Endodermal cell (in vitro differentiated cells): Measurements from ENCODE around the gene LRATD1. TPM values are rescaled to one million over a fixed set of nuclear protein-coding genes. Genes with fewer than 3 reads are reported as not detected.

Experiments used
- DNase-seq: peaks from one replicate; pipeline ENCODE4 v3.0.0-alpha.2; 2017
- H3K27ac ChIP-seq: 2 replicates; pipeline ENCODE4 v1.5.1; 2013; ENCODE audit warnings: mild to moderate bottlenecking, low read depth, low read length, moderate library complexity
- H3K27me3 ChIP-seq: 2 replicates; pipeline ENCODE4 v1.6.1; 2013; ENCODE audit warnings: mild to moderate bottlenecking, low read length, moderate library complexity; ENCODE audit not compliant: insufficient read depth, control insufficient read depth, poor library complexity, severe bottlenecking
- H3K36me3 ChIP-seq: 2 replicates; pipeline ENCODE4 v1.7.0; 2013; ENCODE audit warnings: mild to moderate bottlenecking, low read length, moderate library complexity; ENCODE audit not compliant: control insufficient read depth, insufficient read depth
- H3K4me1 ChIP-seq: one replicate; pipeline ENCODE4 v1.7.0; 2013; ENCODE audit warnings: low read length; ENCODE audit not compliant: control insufficient read depth, insufficient read depth
- H3K4me3 ChIP-seq: 2 replicates; pipeline ENCODE4 v1.5.1; 2013; ENCODE audit warnings: mild to moderate bottlenecking, low read length, moderate library complexity
- H3K9ac ChIP-seq: 2 replicates; pipeline ENCODE4 v1.6.1; 2013; ENCODE audit warnings: mild to moderate bottlenecking, low read length, moderate library complexity; ENCODE audit not compliant: poor library complexity, severe bottlenecking; ENCODE audit errors: extremely low read depth
- H3K9me3 ChIP-seq: 2 replicates; pipeline ENCODE4 v1.6.1; 2013; ENCODE audit warnings: mild to moderate bottlenecking, low read length, moderate library complexity; ENCODE audit not compliant: control insufficient read depth
- H3K27ac Mint-ChIP-seq: 2 replicates; pipeline ENCODE4 v1.8.0; 2020; ENCODE audit warnings: mixed read lengths
- H3K27me3 Mint-ChIP-seq: 2 replicates; pipeline ENCODE4 v1.8.0; 2021; ENCODE audit warnings: mild to moderate bottlenecking, mixed read lengths; ENCODE audit not compliant: insufficient read depth
- H3K36me3 Mint-ChIP-seq: 2 replicates; pipeline ENCODE4 v1.8.0; 2020; ENCODE audit warnings: low read depth, mixed read lengths
- H3K4me1 Mint-ChIP-seq: 2 replicates; pipeline ENCODE4 v1.8.0; 2020; ENCODE audit warnings: mixed read lengths
- H3K4me3 Mint-ChIP-seq: 2 replicates; pipeline ENCODE4 v1.8.0; 2020; ENCODE audit warnings: mild to moderate bottlenecking, moderate library complexity, mixed read lengths
- H3K9me3 Mint-ChIP-seq: 2 replicates; pipeline ENCODE4 v1.8.0; 2020; ENCODE audit warnings: mild to moderate bottlenecking, mixed read lengths
- WGBS, 2 experiments: methylation state at CpG; one replicate each; pipeline versions ENCODE4 v1.1.5 to v1.1.7; 2013; ENCODE audit warnings: missing lambda C conversion rate in 2 of 2, mixed read lengths in 1 of 2; ENCODE audit not compliant: insufficient coverage in 1 of 2, insufficient read length in 1 of 2; 5-methylcytosine and 5-hydroxymethylcytosine counted together
- total RNA-seq, 2 donors: library from RNA; stranded (reverse); fragmentation: NEBNext Ultra II Directional in 1 of 2; extraction: Animal tissue kit (Norgen Biotek cat#: 25700) in 1 of 2; gene quantifications; 2 replicates in 1 of 2; 3 replicates in 1 of 2; pipeline ENCODE4 v1.2.1, GENCODE V29; 2021
- TF ChIP-seq, protein P1 (sequence below): fragments of 200-600 bp; sonication (generic); conservative IDR thresholded peaks from 2 replicates; pipeline ENCODE4 v1.5.0; 2021; ENCODE audit warnings: antibody characterized with exemption, mild to moderate bottlenecking

Gene LRATD1
- total RNA-seq, 2 donors from 2014 or later = 0.95 to 2.6 TPM

DNA sequence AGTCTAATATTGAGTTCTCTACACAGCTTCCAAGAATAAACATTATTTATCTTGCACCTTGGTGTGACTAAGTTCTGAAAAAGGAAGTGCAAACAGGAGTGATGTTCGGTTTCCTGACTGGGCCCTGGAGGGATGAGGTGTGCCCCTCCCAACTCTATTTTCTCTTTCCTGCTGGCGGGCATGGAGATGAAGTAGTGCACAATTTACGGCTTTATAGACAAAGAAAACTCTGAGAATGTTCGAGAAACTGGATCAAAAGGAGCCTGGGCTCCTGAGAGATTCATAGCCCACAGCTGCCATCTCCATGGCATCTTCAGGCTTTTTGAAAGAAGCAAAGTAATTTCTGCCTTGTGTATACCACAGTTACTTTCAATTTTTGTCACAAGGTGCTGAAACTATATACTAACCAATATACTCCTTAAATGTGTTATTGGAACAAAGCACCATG is 22.3 kb downstream of the LRATD1 start:
- H3K27me3 ChIP-seq = no peaks in the 10 kb centered on the region
- H3K9ac ChIP-seq = no peak overlapping the region
- Mint-ChIP-seq H3K9me3 (no peaks in the 10 kb centered on the region), H3K27me3 (no peaks in the 10 kb centered on the region), H3K36me3 (no peaks in the 10 kb centered on the region), H3K4me3 (no peak overlapping the region), H3K27ac (no peak overlapping the region), H3K4me1 (no peaks in the 10 kb centered on the region)
- DNase-seq = no peak
- no peaks in the 10 kb centered on the region for H3K9me3 ChIP-seq
- no peaks in the 10 kb centered on the region for H3K36me3 ChIP-seq
- H3K27ac ChIP-seq = no peak overlapping the region
- H3K4me3 ChIP-seq = no peak overlapping the region
- no peaks in the 10 kb centered on the region for H3K4me1 ChIP-seq
- TF ChIP-seq, protein P1, sequence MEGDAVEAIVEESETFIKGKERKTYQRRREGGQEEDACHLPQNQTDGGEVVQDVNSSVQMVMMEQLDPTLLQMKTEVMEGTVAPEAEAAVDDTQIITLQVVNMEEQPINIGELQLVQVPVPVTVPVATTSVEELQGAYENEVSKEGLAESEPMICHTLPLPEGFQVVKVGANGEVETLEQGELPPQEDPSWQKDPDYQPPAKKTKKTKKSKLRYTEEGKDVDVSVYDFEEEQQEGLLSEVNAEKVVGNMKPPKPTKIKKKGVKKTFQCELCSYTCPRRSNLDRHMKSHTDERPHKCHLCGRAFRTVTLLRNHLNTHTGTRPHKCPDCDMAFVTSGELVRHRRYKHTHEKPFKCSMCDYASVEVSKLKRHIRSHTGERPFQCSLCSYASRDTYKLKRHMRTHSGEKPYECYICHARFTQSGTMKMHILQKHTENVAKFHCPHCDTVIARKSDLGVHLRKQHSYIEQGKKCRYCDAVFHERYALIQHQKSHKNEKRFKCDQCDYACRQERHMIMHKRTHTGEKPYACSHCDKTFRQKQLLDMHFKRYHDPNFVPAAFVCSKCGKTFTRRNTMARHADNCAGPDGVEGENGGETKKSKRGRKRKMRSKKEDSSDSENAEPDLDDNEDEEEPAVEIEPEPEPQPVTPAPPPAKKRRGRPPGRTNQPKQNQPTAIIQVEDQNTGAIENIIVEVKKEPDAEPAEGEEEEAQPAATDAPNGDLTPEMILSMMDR = no peak
- WGBS, 2 experiments = 90 to 92% methylated on average over 2 to 4 of the region's 4 CpGs

DNA sequence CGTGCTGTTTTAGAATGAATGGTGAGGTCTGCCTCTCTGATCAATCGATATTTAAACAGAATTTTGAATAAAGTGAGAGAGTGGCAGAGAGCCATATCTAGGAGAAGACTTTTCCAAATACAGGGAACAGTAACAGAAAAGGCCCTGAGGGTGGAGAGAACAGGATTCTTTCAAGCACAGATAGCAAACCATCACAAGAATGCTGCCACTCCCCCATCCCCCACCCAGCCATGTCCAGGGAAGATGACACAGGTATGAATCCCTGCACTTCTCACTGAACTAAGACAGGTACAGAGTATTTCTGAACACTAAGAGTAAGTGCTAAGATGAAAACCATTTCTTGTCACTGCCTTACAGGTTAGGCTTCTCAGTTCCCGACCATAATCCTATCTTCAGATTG is 23.6 kb downstream of the LRATD1 start:
- Histone ChIP-seq H3K27ac (no peak overlapping the region), H3K9me3 (no peaks in the 10 kb centered on the region), H3K4me1 (no peaks in the 10 kb centered on the region), H3K36me3 (no peaks in the 10 kb centered on the region), H3K27me3 (no peaks in the 10 kb centered on the region), H3K4me3 (no peak overlapping the region), H3K9ac (no peak overlapping the region)
- H3K4me1 Mint-ChIP-seq = peaks cover 2% of the 10 kb centered on the region
- no peaks in the 10 kb centered on the region for H3K27me3 Mint-ChIP-seq
- WGBS, 2 experiments = 88 to 100% methylated on average over 2 to 3 of the region's 3 CpGs
- no peaks in the 10 kb centered on the region for H3K36me3 Mint-ChIP-seq
- TF ChIP-seq, protein P1 = no peak
- H3K27ac Mint-ChIP-seq = no peak overlapping the region
- no peak for DNase-seq
- H3K9me3 Mint-ChIP-seq = no peaks in the 10 kb centered on the region
- no peak overlapping the region for H3K4me3 Mint-ChIP-seq

- no peaks in the 10 kb centered on the region for H3K36me3 ChIP-seq
- 87% methylated on average over 3 of the region's 3 CpGs; no CpG with 5 or more reads in 1 of the 2 experiments for WGBS, 2 experiments
- Mint-ChIP-seq H3K27me3 (no peaks in the 10 kb centered on the region), H3K36me3 (no peaks in the 10 kb centered on the region), H3K4me1 (peaks cover 3% of the 10 kb centered on the region), H3K27ac (no peak overlapping the region), H3K9me3 (no peaks in the 10 kb centered on the region), H3K4me3 (no peak overlapping the region)
- H3K4me1 ChIP-seq = no peaks in the 10 kb centered on the region
- H3K27ac ChIP-seq = no peak overlapping the region
- no peak for DNase-seq
- H3K9me3 ChIP-seq = no peaks in the 10 kb centered on the region
- H3K4me3 ChIP-seq = no peak overlapping the region
- no peak overlapping the region for H3K9ac ChIP-seq
- no peaks in the 10 kb centered on the region for H3K27me3 ChIP-seq
- TF ChIP-seq, protein P1 = no peak
Observed at GRCh38 chr2:14661163-14661562, 28.6 kb downstream of the LRATD1 start.
